ENCODE measurements around the gene SLC7A1. TPM values are rescaled to one million over a fixed set of nuclear protein-coding genes. Genes with fewer than 3 reads are reported as not detected.
A peak's percentile ranks its signal among the peaks of the same experiment; 100 is the strongest.

Gene SLC7A1
- total and polyA plus RNA-seq, 2 of the 13 experiments (the other 11 are each of a cell fraction or from before 2014, with no cell fraction given), result 14.5 to 15.3 TPM

- TF ChIP-seq ZFYVE20 (CRISPR knock-in tag; IDR thresholded peaks at IDR 0.05; ENCODE audit: borderline replicate concordance, low read depth) (no peak), NFIB (CRISPR knock-in tag; IDR thresholded peaks at IDR 0.05; ENCODE audit: borderline replicate concordance) (no peak), NFIC (IDR thresholded peaks at IDR 0.05; ENCODE audit: low read length) (no peak), ZIK1 (CRISPR knock-in tag; IDR thresholded peaks at IDR 0.05; ENCODE audit: borderline replicate concordance, low read depth) (no peak), KLF11 (CRISPR knock-in tag; IDR thresholded peaks at IDR 0.05) (no peak), SRY (CRISPR knock-in tag; IDR thresholded peaks at IDR 0.05) (0 out of 2 replicates have a peak, but pooled peaks have one; percentile 47), GZF1 (CRISPR knock-in tag; IDR thresholded peaks at IDR 0.05) (no peak), ZNF841 (CRISPR knock-in tag; IDR thresholded peaks at IDR 0.05; ENCODE audit: borderline replicate concordance) (no peak), MBNL3 (CRISPR knock-in tag; conservative IDR thresholded peaks at IDR 0.05) (no peak), GABPB1 (CRISPR knock-in tag; IDR thresholded peaks at IDR 0.05) (peak; percentile 61; the same call in 1 of the 2 replicates), KDM5B (CRISPR knock-in tag; IDR thresholded peaks at IDR 0.05; ENCODE audit: borderline replicate concordance) (peak; percentile 72), FLYWCH1 (CRISPR knock-in tag; IDR thresholded peaks at IDR 0.05) (no peak), ZNF800 (CRISPR knock-in tag; IDR thresholded peaks at IDR 0.05) (0 out of 2 replicates have a peak, but pooled peaks have one; percentile 31), ZNF275 (CRISPR knock-in tag; IDR thresholded peaks at IDR 0.05; ENCODE audit: borderline replicate concordance) (no peak), CHD2 (IDR thresholded peaks at IDR 0.05; ENCODE audit: low read depth, low read length) (no peak), MATR3 (CRISPR knock-in tag; IDR thresholded peaks at IDR 0.05) (no peak), ZNF230 (CRISPR knock-in tag; IDR thresholded peaks at IDR 0.05) (0 out of 2 replicates have a peak, but pooled peaks have one; percentile 44), ZHX2 (IDR thresholded peaks at IDR 0.05; ENCODE audit: low read depth) (no peak), ZHX2 (CRISPR knock-in tag; IDR thresholded peaks at IDR 0.05; ENCODE audit: borderline replicate concordance) (0 out of 2 replicates have a peak, but pooled peaks have one; percentile 22)
- TF ChIP-seq, protein P1, sequence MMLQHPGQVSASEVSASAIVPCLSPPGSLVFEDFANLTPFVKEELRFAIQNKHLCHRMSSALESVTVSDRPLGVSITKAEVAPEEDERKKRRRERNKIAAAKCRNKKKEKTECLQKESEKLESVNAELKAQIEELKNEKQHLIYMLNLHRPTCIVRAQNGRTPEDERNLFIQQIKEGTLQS (CRISPR knock-in tag; IDR thresholded peaks at IDR 0.05), result peak; percentile 78
Observed at GRCh38 chr13:29594710-29595379, 643 bp downstream of the SLC7A1 start (continued).
